Thoracic aorta (tissue), 2 donors: Measurements from ENCODE around the gene MTCL1. TPM values are rescaled to one million over a fixed set of nuclear protein-coding genes. Genes with fewer than 3 reads are reported as not detected.

Experiments
- ATAC-seq: fragments of 150-250 bp; one replicate; pipeline ENCODE4 v1.8.0; 2017; ENCODE audit warnings: low read depth; ENCODE audit not compliant: insufficient number of reproducible peaks, low FRiP score
- DNase-seq: peaks from one replicate; pipeline ENCODE4 v3.0.0-alpha.2; 2020; ENCODE audit warnings: low spot score
- H3K27ac ChIP-seq, 2 donors: fragments of 200-600 bp; sonication (generic); 1 replicate in 1 of 2; 2 replicates in 1 of 2; pipeline ENCODE4 v1.5.1; 2016; ENCODE audit warnings: mild to moderate bottlenecking in 2 of 2, moderate library complexity in 2 of 2
- H3K27me3 ChIP-seq: fragments of 200-600 bp; sonication (generic); replicated peaks from 2 replicates; pipeline ENCODE4 v1.6.0; 2016; ENCODE audit warnings: mild to moderate bottlenecking; ENCODE audit not compliant: insufficient read depth
- H3K36me3 ChIP-seq: fragments of 200-600 bp; sonication (generic); one replicate; pipeline ENCODE4 v1.5.1; 2016
- H3K4me1 ChIP-seq, 2 donors: fragments of 200-600 bp; sonication (generic); 1 replicate in 1 of 2; 2 replicates in 1 of 2; pipeline versions ENCODE4 v1.5.1 to v1.6.0; 2016; ENCODE audit warnings: low read depth in 2 of 2, mild to moderate bottlenecking in 1 of 2; ENCODE audit not compliant: control insufficient read depth in 1 of 2
- H3K4me3 ChIP-seq: fragments of 200-600 bp; sonication (generic); 2 replicates; pipeline ENCODE4 v1.5.1; 2016; ENCODE audit warnings: mild to moderate bottlenecking
- H3K9me3 ChIP-seq: fragments of 200-600 bp; sonication (generic); 2 replicates; pipeline ENCODE4 v1.5.1; 2016
- CTCF ChIP-seq: fragments of 200-600 bp; sonication (generic); IDR thresholded peaks from one replicate; pipeline ENCODE4 v1.5.1; 2019; ENCODE audit warnings: antibody characterized with exemption
- total RNA-seq, 2 donors: library from RNA; depleted of rRNA; stranded (reverse); fragments of >200 nt; gene quantifications; one replicate each; pipeline versions ENCODE4 v1.1.0 to v1.2.3, GENCODE V29; 2016

Gene MTCL1
- total RNA-seq, 2 donors from 2014 or later = 9.9 to 23.3 TPM

DNA sequence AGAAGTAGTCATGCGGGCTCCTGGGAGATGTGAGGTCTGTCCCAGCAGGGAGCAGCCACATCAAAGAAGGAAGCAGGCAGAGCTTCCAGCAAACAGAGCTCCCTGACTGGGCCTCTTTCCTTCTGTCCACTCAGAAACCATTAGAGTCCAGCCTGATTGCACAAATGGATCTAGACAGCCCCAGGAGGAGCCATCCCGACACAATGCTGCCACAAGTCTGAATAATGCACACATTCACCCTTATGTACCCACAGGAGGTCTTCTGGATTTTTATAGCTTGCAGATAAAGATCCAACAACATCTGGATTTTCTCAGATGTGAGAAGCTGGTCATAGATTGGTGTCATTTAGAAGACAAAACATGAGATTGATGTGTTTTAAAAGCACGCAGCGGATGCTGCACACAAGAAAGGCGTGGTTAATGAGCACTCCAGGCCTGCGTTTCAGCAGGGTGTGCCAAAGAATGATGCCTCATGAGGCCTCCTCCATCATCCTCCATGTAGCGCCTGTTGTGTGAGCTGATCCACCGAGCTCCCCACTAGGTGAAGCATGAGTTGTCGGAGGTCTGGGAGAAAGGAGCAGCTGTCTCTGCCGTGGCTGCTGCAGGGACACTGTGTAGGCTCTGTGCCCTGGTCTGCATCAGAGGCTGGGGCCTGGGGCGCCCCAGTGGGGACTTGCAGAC lies 60.6 kb downstream of the MTCL1 start:
- H3K9me3 ChIP-seq = no peaks in the 10 kb centered on the region
- peaks cover 0 to 3% of the 10 kb centered on the region in 2 donors for H3K4me1 ChIP-seq
- no peak overlapping the region for H3K4me3 ChIP-seq
- H3K27ac ChIP-seq = no peak overlapping the region
- ATAC-seq = no peak
- H3K36me3 ChIP-seq = no peaks in the 10 kb centered on the region
- DNase-seq = no peak
- no peak for TF ChIP-seq CTCF
- no peaks in the 10 kb centered on the region for H3K27me3 ChIP-seq

DNA sequence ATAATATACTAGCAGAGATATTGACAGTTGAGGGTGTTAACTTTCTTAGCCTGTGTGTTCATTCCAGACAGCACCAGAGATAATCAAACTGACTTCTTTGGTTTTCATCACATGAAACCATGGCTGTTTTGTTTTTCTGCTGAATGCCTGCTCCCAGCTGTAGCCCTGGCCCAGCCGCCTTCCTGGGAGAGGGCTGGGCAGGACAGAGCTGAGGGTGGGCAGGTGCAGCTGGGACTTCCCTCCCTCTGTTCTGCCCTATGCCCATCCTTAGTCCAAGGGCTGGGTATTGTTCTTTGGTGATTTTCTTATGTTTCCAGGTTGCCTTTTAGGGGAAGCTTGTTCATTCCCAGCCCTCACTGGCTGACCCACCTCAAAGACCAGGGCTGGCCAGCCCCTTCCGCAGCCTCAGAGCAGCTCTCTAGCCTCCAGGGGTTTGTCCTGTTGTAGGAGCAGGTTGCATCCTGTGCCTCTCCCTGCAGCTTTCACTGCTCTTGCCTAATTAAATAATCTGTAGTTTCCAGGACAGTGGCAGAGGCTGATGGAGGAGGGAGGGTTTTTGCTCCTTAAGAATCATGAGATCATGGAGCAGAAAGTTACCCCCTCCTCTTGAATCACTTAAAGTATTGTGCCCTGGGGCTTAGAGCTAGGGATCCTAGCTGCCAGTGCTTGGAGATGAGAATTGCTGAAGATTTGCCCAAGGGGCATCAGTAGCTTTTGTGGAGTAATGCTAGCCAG lies 61.4 kb downstream of the MTCL1 start:
- ATAC-seq = no peak
- Histone ChIP-seq H3K4me1 (peaks cover 0 to 3% of the 10 kb centered on the region in 2 donors), H3K36me3 (no peaks in the 10 kb centered on the region), H3K27ac (no peak overlapping the region), H3K27me3 (no peaks in the 10 kb centered on the region), H3K4me3 (no peak overlapping the region), H3K9me3 (no peaks in the 10 kb centered on the region)
- TF ChIP-seq CTCF = no peak
- no peak for DNase-seq

- ATAC-seq = no peak
- peaks cover 0 to 3% of the 10 kb centered on the region in 2 donors for H3K4me1 ChIP-seq
These were observed 62.0 kb downstream of the MTCL1 start for GRCh38 chr18:8767340-8767739.

DNA sequence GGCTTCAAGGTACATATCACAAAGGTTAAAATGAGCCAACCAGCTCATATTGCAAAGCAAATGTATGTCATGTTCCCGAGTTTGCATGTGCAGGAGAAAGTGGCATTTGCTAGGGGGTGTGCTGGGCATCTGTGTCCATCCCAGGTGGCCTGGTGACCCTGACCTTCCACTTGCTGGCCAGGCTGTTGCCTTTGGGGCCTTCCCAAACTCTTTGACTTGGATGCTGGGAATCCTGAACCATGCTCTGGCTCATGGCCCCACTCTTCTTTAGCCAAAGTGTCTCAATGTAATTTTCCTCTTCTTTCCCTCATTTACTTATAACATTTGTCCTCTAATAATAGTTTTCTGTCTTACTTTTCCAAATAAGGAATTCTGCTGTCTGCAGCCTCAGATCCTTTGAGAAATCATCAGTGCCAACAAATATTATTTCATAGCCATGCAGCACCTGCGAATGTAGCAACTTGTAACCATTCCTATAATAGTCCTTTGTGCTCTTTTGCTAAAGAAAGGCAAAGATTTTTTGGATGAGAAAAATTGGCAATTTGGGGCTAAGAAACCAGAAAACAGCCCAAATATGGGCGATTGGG lies 64.2 kb downstream of the MTCL1 start:
- TF ChIP-seq CTCF = no peak
- DNase-seq = no peak
- Histone ChIP-seq H3K27ac (no peak overlapping the region), H3K9me3 (no peaks in the 10 kb centered on the region), H3K27me3 (no peaks in the 10 kb centered on the region), H3K4me3 (no peak overlapping the region), H3K36me3 (no peaks in the 10 kb centered on the region), H3K4me1 (peaks cover 0 to 3% of the 10 kb centered on the region in 2 donors)
- ATAC-seq = no peak

More at GRCh38 chr18:8767340-8767739, 62.0 kb downstream of the MTCL1 start:
- no peak for DNase-seq
- Histone ChIP-seq H3K4me3 (no peak overlapping the region), H3K36me3 (no peaks in the 10 kb centered on the region), H3K9me3 (no peaks in the 10 kb centered on the region), H3K27me3 (no peaks in the 10 kb centered on the region), H3K27ac (no peak overlapping the region)
- TF ChIP-seq CTCF = no peak

- no peak overlapping the region for H3K4me3 ChIP-seq
- H3K9me3 ChIP-seq = no peaks in the 10 kb centered on the region
- no peaks in the 10 kb centered on the region for H3K36me3 ChIP-seq
- TF ChIP-seq CTCF = no peak
- H3K27me3 ChIP-seq = no peaks in the 10 kb centered on the region
- no peak for DNase-seq
- no peak for ATAC-seq
- H3K27ac ChIP-seq = no peak overlapping the region
- H3K4me1 ChIP-seq = peaks cover 0 to 3% of the 10 kb centered on the region in 2 donors
These were observed 65.3 kb downstream of the MTCL1 start for GRCh38 chr18:8770657-8771056.
